T-helper 2 cell (primary cell): ENCODE results near the gene FOXP1.

ENCODE experiments used
- DNase-seq, 5 experiments: peaks; one replicate each; pipeline versions ENCODE4 v3.0.0 to v3.0.0-alpha.2; 2012 to 2022

FOXP1 gene

DNA sequence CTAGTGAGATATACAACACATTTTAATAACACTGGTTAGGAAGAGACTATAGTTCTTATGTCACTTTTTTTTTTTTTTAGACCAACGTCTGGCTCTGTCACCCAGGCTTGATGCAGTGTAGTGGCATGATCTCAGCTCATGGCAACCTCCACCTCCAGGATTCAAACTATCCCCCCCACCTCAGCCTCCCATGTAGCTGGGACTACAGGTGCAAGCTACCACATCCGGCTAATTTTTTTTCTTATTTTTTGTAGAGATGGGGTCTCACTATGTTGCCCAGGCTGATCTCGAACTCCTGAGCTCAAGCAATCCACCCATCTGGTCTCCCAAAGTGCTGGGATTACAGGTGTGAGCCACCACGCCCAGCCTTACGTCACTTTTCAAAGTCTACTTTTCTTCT, 100.8 kb downstream of the FOXP1 start:
- DNase-seq = no peak

DNA sequence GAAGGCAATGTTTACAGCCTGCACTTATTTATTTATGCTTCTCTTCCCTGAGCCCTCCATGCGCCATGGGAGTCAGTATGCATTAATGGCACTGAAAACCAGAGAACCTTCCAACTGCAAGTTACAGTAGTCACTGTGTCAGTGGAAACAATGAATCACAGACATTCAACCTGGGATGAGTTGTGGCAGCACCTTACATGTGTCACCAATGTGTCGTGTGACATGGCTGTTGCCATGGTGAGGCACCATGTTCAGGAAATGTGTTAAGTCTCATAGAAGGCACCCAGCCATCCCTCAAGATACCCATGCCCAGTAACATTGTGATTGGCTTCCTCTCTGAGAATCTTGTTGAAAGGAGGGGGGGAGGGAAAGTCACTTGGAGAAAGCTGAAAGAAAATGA, 105.0 kb downstream of the FOXP1 start:
- peak in 3 of 5 experiments; percentile 25 to 61 (median 53) for DNase-seq

DNA sequence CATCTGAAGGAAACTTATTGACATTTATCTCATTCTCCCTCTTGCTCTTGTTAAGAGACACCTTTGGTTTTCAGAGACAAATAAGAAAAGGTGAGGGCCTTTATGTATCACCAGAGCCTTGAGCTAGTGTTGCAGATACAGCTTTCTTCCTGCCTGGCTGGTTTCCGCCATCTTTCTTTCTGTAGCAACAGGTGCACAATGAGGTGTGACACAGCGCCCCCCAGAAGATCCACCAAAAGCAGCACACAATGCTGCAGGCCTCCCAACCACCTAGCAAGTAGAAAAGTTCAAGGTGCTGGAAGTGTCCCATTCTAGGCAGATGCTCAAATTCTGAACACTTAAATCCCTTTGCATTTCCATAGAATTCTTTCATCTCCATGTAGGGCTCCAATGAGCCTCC, 106.6 kb downstream of the FOXP1 start:
- DNase-seq = no peak

DNA sequence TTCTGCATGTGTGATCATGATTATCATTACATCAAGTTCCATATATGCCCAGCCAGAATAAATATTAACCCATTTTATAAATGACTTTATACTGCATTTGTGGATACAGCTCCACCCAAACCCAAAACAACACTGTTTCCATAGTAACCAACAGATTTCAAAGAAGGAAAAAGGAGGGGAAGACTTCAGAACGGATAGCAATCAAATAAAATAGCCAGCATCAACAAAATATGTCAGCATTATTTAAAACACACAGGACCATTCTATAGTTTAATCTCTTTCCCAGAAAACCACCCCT, 114.4 kb downstream of the FOXP1 start:
- no peak for DNase-seq

DNA sequence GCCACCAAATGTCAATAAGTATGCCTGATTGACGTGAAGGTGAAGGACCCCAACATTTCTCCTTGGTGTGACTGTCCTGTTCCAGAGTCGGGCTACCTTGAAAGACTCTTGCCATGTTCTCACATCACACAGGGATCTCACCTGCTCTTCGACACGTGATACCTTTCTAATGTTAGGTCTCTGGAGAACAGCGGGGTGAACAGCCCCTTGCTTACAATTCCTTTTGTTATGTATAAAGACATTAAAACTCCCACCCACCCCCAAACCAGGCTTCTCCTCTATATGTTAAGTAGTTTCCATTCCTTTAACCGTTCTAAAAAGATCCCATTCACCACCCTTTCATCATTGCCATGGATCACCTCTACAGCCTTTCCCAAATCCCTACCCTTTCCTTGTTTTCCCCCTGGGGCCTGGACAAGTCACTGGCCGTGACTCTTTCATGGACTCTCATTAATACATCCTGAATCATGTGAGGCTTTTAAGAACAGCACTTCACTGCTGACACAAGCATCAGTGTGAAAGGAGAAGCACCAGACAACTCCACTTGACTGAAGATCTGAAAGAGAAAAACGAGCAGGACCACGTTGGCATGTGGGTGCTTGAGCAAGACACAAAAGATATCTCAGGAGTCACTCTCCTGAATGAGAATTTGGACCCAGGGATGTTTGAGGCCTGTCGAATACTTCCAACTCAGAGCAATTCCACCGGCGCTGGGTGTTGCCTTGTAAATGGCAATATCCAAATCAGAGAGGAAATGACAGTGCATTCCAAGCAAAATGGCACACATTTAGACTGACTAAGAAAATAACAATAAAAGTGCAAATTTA, 115.0 kb downstream of the FOXP1 start:
- no peak for DNase-seq

DNA sequence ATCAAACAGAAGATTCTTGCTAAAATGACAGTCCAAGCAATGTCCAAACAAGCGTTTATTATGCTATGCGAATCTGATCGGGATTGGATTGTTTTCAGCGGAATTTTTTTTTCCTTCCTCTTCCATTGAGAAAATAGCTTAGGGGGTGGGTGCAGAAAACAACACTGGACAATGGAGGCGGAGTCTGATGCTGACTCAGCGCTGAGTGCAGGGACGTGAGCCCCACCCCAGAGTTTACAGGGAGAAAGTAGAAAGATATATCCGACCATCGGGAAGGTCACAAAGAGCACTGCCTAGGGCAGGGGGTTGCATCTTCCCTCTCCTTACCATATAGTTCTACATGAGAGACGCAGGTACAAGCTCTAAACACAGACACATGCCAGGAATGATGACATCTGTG, 117.0 kb downstream of the FOXP1 start:
- DNase-seq = no peak

DNA sequence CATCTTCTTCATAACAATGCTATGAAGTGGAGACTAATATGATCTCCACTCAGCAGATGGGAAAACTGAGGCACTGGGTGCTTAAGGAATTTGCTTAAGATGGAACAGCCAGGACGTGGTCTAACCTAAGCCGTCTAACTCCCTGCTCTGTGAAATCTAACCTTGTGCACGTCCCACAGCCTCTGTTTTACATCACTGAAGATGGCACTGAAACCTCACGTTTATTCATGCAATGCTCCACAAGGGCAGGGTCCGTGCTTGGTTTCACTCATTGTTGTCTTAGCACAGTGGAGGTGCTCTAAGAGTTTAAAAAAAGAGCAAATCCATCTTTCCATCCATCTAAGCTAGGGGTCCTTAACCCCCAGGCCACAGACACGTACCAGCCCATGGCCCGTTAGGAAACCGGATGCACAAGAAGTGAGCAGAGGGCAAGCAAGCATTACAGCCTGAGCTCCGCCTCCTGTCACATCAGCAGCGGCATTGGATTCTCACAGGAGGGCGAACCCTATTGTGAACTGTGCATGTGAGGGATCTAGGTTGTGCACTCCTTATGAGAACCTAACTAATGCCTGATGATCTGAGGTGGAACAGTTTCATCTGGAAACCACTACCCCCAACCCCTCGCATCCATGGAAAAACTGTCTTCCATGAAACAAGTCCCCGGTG, 118.0 kb downstream of the FOXP1 start:
- no peak for DNase-seq

DNA sequence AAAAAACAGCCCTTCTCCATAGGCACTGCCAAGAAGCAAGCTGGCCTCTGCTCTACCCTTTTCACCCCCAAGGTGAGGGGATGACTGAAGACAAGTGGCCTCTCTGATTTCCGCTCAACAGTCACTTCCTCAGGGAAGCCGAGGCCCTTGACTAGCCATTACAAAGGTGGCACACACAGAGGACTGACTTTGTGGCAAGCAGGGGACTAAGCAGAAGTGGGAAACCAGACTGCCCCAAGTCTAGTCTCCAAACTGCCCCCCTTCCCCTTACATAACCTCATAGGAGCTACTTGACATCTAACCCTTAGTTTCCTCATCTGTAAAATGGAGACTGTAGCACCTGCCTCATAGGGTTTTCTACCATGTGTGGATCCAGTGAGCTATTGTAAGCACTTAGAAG, 118.9 kb downstream of the FOXP1 start:
- DNase-seq = no peak

DNA sequence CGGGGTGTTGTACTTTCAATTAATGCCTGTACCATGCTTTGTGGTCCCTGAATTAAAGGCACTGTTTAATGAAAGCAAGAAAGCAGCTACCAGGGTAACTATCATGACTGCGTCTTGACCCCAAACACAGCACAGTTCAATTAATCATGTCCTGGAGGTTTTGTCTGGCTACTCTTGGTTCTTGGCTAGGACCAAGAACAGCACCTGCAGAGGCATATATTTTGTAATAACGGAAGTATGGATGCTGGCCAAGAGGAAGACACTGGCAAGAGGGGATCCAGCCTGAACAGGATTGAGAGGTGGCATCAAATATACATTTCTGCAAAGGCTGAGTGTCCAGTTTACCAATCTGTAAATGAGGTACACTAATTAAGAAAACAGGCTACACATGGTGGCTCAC, 119.9 kb downstream of the FOXP1 start:
- DNase-seq = no peak

DNA sequence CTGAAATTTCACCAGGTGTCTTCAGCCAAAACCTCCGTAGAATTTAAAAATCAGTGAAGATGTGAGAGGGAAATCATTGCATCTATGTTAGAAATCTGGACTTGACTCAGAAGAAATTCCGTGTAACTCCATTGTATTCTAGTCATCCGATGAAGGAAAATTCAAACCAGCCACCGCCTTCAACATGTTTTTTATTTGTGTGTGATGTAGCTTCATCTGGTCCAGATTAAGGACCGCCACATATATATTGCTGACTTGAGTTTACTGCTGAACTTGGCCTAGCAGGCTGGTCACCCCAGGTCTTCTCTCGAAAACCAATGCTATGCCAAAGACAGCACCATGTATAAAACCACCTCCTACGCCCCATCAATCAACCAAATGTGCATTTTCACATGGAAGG, 120.9 kb downstream of the FOXP1 start:
- no peak for DNase-seq

DNA sequence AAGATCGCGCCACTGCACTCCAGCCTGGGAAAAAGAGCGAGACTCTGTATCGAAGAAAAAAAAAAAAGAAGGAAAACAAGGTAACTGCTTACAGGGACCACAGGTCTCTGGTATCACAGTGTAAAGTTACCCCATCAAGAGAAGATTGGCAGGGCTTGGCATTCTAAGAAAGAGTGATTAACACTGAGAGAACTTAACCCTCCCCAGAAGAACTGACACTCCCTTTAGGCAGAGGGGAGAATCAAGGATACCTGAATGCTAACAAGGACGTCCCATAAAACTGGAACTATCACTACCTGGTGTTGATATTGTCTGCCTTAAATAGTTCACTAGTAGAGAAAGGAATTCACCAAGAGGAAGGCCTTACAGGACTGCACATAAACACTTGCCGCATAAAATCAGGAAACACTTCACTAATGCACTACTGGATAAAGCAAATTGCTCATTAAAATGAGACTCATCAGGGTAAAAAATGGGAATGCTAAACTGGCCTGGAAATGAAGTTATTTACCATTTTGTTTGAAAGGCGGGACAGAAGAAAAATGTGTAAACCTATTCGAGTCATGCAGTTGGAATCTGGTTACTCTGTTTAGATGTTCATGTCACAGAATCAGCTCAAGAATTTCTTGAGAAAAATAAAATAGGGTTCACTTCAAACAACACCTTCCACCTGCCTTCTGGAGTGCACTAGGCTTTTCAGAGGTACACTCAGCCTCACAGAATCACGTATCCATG, 121.6 kb downstream of the FOXP1 start:
- no peak for DNase-seq

DNA sequence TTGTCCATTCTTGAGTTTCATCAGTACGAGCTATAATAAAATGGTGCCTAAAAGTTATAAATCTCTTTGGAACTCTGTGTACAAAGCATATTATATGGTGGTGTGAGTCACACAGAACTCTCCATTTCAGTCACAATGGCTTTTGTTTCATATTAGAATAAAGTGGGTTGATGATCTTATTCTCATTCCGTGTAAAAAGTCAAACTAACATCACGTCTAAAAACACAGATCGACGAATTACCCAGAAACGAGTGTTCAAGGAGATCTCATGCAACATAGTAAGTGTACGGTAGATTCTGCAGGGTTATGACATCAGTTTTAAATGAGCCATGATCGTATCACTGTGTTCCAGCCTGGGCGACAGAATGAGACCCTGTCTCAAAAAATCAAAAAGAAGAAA, 122.4 kb downstream of the FOXP1 start:
- DNase-seq = peak in 1 of 5 experiments; percentile 88

DNA sequence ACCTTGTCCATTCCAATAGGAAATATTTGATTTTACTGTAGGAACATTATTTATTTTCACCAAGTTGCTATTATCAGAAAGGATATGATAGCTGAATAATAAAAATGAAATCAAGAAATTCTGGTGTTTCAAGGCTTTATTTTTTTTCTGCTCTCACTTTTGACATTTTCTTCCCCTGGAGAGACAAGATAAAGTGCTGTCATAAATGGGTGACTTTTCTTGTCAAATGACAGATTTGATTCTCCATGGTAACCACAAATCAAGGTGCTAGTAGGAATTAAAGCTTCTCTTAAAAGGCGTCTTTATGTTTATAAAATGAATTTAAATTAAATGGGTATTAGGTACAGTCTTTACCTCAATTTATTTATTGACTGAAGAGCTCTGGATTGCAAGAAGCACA, 124.6 kb downstream of the FOXP1 start:
- DNase-seq = no peak

DNA sequence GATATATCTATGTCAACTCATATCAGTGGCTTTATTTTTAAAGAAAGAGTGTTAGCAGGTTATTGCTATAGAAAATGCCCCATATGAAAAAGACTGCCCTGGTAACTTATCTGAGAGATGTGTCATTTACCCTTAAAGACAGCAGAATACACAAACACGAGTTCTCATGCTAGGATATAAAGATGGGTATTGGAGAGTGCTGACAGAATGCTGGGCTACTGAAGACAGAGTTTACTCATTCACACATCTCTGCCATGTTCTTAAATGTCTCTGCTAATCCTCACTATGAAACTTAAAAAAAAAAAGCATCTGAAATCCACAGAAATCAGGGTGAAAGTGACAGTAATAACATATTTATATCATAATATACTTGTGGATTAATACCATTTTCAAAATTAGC, 126.7 kb downstream of the FOXP1 start:
- peak in 1 of 5 experiments; percentile 63 for DNase-seq

DNA sequence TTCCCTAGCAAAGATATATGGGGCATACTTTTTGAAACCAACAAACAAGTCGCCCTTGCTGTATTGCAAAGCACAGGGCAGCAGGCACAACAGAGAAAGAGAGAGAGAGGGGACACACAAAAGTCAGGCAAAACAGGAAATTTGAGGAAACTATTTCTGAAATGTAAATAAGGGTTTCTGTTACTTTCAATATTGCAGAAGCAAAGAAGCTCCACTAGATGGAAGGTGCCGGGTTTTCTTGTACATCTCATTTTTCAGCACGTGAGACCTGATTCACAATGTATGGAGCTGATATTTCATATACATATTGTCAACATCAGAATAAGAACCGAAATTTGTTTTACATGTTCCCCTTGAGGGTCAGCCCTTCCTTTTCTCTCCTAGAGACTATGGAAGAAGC, 127.4 kb downstream of the FOXP1 start:
- peak in 1 of 5 experiments; percentile 66 for DNase-seq

DNA sequence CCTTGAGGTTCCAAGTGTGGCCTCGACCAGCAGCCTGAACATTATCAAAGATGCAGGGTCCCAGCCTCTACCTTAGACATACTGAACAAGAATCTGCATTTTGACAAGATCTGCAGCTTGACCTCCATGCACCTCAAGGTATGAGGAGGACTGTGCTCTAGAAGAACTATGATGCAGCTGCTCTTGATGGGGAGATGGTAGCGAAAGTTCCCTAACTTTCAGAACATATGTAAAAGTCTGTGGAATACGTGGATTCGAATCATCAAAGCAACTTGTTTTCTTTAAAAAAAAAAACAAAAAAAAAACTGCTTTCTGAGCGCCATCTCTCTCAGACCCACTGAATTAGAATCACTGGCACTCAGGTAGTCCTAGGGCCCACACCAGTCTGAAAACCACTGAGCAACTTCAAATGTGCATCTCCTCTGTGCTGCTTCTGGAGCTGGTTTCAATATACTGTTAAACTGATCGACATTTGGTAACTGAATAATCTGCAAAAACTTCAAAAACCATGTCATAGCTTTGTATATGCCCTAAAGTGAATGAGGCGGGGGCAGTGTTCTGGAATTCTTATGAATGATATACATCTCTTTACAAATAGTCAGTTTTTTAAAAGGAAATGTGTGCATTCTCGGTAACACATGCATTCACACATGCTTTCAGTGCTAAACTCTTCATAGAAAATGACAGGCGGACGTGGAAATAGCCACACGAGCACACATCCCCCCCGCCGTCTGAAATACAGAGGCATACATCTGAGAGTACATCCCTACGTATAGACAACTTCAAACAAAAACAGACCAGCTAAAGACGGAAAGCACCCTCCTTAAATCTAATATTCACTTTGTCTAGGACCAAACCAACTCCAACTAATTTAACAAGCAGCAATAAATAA, 128.8 kb downstream of the FOXP1 start:
- peak in 2 of 5 experiments; percentile 21 to 90 for DNase-seq

DNA sequence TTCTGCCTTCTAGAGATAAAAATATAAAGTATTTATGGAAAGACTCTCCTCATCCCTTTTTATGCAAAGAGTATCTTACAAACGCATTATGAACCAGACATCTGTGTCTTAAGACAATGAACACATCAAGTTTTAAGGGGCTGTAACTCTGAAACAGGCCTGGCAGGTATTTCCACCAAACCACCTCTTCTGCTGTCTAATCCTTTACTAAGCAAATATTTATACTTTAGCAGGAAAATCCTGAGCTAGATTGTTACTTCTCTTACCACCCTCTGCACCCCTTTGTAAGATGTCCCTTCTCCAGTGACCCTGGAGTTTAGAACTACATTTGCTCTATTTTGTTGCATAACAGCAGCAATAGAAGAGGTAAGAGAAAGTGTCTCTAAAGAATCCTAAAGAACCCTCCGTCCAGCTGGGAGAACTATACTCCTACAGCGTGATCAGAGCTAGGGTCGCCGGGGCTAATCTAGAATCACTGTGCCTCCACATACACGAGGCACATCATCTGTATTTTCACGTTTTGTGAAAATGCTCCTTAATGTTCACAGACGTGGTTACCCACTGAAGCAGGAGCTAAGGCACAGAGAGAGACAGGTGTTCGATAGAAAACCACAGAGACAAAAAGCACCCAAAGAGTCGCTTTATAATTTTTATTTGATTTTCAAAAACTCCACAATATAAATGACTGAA, 129.6 kb downstream of the FOXP1 start:
- DNase-seq = peak in 1 of 5 experiments; percentile 56

DNA sequence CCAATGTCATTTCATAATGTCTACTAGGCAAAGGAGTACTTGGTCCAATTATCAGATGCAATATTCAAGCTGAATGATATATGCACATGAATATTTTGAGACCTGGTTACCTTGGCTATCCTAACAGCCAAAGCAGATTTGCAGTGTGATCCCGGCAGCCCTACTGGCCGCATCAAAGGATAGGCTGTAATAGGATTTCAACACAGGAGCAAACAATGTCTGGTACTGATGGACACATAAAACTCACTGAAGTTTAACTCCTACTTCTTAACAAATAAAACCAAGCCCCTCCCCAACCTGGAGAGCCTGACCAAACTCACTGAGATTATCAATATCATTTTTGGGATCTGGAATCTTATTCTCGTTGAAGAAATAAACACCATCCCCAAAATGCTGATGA, 130.2 kb downstream of the FOXP1 start:
- DNase-seq = no peak

DNA sequence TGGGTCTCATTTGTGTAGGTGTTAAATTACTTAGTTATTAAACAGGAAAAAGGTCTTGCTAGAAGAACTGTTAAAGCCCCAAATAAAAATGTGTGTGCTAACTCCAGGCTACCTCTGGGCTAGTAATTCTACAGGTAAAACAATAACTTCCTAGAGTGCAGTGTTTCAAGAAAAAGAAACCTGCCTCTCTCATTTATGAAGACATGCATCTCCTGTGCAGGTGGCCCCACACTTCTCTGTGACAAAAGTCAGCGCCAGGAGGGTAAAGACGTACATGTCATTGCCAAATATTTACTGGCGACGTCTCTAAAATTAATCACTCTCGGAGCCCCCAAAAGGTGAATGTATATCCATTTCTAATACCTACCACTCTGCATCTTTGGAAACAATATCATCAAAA, 131.7 kb downstream of the FOXP1 start:
- DNase-seq = no peak

DNA sequence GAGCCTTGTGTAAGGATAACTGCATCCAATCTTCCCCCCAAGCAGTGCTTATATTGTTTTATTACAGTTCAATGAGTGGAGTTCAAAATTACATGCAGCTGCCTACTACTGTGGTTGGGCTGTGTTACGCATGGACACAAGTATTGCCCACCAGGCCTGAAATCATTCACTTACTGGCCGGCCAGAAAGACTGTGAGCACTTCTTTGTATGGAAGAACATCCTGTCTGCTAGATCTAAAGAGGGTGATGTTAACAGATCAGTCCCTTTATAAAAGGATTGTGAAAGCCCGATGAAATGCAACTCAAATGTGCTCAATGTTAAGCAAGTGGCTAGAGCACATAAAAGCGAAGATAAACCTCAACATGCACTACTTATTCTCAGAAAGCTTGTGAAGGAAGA, 132.5 kb downstream of the FOXP1 start:
- peak in 1 of 5 experiments; percentile 51 for DNase-seq

DNA sequence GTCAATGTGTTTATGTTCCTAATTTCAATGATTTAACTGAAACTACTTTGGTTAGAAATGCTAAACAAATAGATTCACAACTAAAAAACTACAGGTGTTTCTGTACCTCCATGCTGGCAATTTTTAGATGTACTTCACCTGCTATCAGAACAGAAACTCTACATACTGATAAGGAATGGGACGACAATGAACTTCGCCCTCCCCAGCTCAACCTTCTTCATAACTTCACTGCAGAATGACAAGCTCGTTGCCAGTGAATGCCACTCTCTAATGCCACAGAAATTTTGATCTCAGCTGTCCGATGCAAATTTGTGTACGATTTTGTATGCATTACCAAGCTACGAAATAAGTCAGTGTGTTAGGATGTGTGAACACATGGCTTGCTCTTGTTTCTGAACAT, 133.4 kb downstream of the FOXP1 start:
- no peak for DNase-seq

DNA sequence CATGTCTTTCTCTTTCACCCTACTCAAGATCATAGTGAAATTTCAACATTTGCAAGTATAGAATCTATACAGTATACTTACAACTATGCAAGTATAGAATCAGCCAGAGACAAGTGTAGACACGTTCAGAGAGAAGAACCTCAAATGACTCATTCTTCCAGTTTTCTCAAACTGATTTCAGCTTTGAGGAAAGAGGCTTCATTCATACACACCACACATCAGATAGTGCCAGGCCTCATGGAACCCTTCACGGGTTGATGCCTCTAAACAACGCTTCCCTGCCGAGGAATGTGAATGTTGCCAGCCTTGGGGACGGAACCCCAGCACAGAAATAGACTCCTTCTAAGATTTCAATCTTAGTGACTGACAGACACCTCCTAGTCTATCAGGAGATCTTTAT, 135.7 kb downstream of the FOXP1 start:
- peak in 1 of 5 experiments; percentile 80 for DNase-seq
